Measurements from ENCODE around the gene KRTAP10-12. TPM values are rescaled to one million over a fixed set of nuclear protein-coding genes. Genes with fewer than 3 reads are reported as not detected.

Gene KRTAP10-12
- total RNA-seq, 1 experiment from 2014 or later = not detected

DNA sequence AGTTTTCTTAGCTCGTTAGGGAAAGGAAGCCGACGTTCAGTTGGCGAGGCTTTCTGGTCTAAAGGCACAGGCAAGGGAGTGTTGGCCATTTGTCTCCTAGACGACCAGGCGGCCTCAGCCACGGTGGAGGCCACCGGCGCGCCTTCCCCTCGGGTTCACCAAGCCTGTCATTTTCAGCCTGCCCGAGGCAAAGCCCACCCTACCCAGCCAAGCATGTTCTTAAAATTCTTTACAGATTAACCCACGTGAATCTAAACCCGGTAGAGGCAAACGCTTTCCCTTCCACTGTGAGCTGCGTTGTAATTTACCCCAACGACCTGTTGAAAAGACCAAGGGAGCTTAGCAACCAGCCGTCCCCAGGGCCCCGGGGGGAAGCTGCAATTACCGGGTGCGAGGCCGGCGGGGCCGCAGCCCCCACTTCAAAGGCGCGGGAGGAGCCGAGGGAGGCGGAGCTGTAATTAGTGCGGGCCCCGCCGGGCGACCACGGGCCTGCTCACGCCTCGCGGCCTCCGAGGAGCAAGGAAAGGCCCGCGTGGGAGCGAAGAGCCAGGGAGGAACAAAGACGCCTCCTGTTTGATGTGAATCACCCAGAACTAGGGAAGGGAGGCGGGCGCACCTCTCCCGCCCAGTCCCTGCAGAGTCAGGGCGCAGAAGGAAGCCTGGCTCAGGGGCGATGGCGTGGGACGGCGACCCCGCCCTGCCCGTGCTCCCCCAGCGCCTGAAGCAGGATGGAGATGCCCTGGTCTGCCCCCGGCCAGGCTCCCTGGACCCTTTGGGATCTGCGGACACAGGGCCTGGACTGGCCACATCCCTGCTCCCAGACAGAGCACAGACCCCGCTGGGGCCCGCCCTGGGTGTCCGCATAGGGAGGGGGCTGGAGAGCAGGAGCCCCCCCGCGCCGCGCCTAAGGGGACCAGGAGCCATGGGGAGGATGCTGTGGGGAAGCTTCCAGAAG lies 26.5 kb downstream of the KRTAP10-12 start:
- TF ChIP-seq ZNF274 (IDR thresholded peaks at IDR 0.05; ENCODE audit: low read depth, low read length) (no peak), POLR2AphosphoS5 (IDR thresholded peaks at IDR 0.05; ENCODE audit: low read depth, low read length) (no peak), EZH2 (IDR thresholded peaks at IDR 0.05) (no peak), CEBPB (IDR thresholded peaks at IDR 0.05; ENCODE audit: low read depth) (no peak), SP1 (IDR thresholded peaks at IDR 0.05; ENCODE audit: low read depth) (no peak), YY1 (IDR thresholded peaks at IDR 0.05; ENCODE audit: extremely low read depth, insufficient replicate concordance, low read depth, low read length) (no peak), POLR2A (IDR thresholded peaks at IDR 0.05; ENCODE audit: borderline replicate concordance, extremely low read depth, insufficient read depth, insufficient read length) (no peak), EZH2phosphoT487 (IDR thresholded peaks at IDR 0.05; ENCODE audit: borderline replicate concordance) (no peak)
- TF ChIP-seq, protein P1, sequence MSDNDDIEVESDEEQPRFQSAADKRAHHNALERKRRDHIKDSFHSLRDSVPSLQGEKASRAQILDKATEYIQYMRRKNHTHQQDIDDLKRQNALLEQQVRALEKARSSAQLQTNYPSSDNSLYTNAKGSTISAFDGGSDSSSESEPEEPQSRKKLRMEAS (IDR thresholded peaks at IDR 0.05) = no peak
- TF ChIP-seq, protein P2, sequence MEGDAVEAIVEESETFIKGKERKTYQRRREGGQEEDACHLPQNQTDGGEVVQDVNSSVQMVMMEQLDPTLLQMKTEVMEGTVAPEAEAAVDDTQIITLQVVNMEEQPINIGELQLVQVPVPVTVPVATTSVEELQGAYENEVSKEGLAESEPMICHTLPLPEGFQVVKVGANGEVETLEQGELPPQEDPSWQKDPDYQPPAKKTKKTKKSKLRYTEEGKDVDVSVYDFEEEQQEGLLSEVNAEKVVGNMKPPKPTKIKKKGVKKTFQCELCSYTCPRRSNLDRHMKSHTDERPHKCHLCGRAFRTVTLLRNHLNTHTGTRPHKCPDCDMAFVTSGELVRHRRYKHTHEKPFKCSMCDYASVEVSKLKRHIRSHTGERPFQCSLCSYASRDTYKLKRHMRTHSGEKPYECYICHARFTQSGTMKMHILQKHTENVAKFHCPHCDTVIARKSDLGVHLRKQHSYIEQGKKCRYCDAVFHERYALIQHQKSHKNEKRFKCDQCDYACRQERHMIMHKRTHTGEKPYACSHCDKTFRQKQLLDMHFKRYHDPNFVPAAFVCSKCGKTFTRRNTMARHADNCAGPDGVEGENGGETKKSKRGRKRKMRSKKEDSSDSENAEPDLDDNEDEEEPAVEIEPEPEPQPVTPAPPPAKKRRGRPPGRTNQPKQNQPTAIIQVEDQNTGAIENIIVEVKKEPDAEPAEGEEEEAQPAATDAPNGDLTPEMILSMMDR (IDR thresholded peaks at IDR 0.05 in 2 of 3, conservative IDR thresholded peaks at IDR 0.05 in 1 of 3; ENCODE audit: borderline replicate concordance in 1 of 3, insufficient read depth in 1 of 3, low read depth in 2 of 3, low read length in 2 of 3) = no peak
- TF ChIP-seq, protein P3, sequence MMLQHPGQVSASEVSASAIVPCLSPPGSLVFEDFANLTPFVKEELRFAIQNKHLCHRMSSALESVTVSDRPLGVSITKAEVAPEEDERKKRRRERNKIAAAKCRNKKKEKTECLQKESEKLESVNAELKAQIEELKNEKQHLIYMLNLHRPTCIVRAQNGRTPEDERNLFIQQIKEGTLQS (IDR thresholded peaks at IDR 0.05) = no peak
- TF ChIP-seq, protein P4, sequence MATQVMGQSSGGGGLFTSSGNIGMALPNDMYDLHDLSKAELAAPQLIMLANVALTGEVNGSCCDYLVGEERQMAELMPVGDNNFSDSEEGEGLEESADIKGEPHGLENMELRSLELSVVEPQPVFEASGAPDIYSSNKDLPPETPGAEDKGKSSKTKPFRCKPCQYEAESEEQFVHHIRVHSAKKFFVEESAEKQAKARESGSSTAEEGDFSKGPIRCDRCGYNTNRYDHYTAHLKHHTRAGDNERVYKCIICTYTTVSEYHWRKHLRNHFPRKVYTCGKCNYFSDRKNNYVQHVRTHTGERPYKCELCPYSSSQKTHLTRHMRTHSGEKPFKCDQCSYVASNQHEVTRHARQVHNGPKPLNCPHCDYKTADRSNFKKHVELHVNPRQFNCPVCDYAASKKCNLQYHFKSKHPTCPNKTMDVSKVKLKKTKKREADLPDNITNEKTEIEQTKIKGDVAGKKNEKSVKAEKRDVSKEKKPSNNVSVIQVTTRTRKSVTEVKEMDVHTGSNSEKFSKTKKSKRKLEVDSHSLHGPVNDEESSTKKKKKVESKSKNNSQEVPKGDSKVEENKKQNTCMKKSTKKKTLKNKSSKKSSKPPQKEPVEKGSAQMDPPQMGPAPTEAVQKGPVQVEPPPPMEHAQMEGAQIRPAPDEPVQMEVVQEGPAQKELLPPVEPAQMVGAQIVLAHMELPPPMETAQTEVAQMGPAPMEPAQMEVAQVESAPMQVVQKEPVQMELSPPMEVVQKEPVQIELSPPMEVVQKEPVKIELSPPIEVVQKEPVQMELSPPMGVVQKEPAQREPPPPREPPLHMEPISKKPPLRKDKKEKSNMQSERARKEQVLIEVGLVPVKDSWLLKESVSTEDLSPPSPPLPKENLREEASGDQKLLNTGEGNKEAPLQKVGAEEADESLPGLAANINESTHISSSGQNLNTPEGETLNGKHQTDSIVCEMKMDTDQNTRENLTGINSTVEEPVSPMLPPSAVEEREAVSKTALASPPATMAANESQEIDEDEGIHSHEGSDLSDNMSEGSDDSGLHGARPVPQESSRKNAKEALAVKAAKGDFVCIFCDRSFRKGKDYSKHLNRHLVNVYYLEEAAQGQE (IDR thresholded peaks at IDR 0.05; ENCODE audit: low read depth) = no peak
- Histone ChIP-seq H2AFZ (ENCODE audit: low read depth, low read length, poor library complexity, severe bottlenecking) (no peak overlapping the region), H3K36me3 (ENCODE audit: control insufficient read depth in 1 of 2, insufficient read depth in 2 of 2, low read length in 2 of 2) (no peaks in the 10 kb centered on the region), H3K4me2 (ENCODE audit: low read length) (no peak overlapping the region), H3K4me1 (ENCODE audit: control insufficient read depth in 1 of 2, insufficient read depth in 2 of 2, low read length in 2 of 2) (no peaks in the 10 kb centered on the region), H3K4me3 (replicated peaks in 1 of 2; ENCODE audit: low read depth in 1 of 2, low read length in 2 of 2) (no peak overlapping the region), H3K27ac (ENCODE audit: low read depth, low read length) (no peak overlapping the region), H3K79me2 (ENCODE audit: insufficient read depth, low read length) (no peaks in the 10 kb centered on the region), H3K9ac (ENCODE audit: low read length) (no peak overlapping the region), H3K9me2 (ENCODE audit: insufficient read depth) (no peaks in the 10 kb centered on the region), H3K27me3 (ENCODE audit: insufficient read depth, low read length) (no peaks in the 10 kb centered on the region), H3K9me3 (ENCODE audit: control insufficient read depth in 1 of 2, insufficient read depth in 1 of 2, low read depth in 1 of 2, low read length in 2 of 2) (no peaks in the 10 kb centered on the region), H4K20me1 (ENCODE audit: insufficient read depth) (no peaks in the 10 kb centered on the region)
- no TSS peak for BruUV-seq (replicated peaks)
- no peak for ATAC-seq
- CTCF ChIA-PET = no interaction called here
- DNase-seq (ENCODE audit: low read depth, low spot score) = no peak
- RAD21 ChIA-PET (ENCODE audit: low non-redundant PET in 1 of 2, low total read pairs in 2 of 2, uncharacterized antibody in 2 of 2, unreplicated experiment in 2 of 2) = no interaction called here
- POLR2A ChIA-PET = no interaction called here
- intact Hi-C loops (cut with micrococcal nuclease) = no loop called here
